Gastrocnemius medialis (tissue), 4 donors: ENCODE results near the gene CHRD.

Experiments used
- POLR2A ChIP-seq, 2 donors: fragments of 450-650 bp; IDR thresholded peaks; one replicate each; pipeline ENCODE4 v1.6.1; 2017; ENCODE audit warnings: antibody characterized with exemption in 2 of 2, mild to moderate bottlenecking in 2 of 2, moderate library complexity in 2 of 2
- TF ChIP-seq, protein P1 (sequence below), 5 experiments: fragments of 450-650 bp in 3 of 5; fragments of 200-600 bp in 2 of 5; sonication (generic) in 2 of 5; IDR thresholded peaks in 4 of 5; conservative IDR thresholded peaks in 1 of 5; 1 replicate in 4 of 5; 2 replicates in 1 of 5; pipeline ENCODE4 v1.5.1; 2016 to 2019; ENCODE audit warnings: antibody characterized with exemption in 5 of 5, mild to moderate bottlenecking in 3 of 5, moderate library complexity in 3 of 5

DNA sequence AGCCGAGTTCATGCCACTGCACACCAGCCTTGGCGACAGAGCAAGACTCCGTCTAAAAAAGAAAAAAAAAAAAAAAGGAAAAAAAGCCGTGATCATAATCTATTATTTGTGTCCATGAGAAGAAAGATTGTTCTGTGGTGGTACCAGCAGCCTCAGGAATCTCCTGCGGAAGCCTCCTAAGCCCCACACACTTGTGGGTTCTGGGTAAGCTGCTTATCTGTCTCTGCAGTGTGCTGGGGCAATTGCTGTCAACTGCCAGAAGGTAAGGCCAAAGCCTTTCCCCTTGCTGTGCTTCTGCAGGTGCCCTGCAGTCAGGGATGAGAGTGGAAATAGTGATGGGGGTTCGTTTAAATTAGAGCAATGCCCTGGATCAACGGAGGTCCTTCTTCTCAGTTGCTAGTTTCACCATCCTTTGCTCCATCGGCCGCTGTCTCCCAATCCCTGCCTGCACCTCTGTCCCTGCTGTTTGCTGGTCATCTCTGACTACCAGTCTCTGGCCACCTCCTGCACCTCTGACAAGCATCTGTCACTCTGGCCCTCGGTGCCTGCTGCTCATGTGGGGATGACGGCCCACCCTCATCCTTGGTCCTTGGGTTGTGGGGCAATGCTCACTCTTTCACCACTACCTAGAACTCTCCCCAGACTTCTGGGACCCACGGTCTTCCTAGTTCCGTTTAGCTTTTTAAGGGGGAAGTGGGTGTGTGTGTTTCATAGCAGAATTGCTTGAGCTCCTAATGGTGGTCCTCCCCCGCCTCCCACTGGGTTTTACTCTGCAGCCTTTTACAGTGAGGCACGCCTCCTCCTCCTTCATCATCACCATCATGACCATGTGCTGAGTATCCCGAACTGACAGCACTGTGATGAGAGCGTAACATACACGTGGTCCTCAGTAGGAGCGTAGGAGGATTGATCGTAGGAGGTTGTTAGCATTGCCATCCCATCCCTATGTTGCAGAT, 25.5 kb downstream of the CHRD start:
- TF ChIP-seq, protein P1, sequence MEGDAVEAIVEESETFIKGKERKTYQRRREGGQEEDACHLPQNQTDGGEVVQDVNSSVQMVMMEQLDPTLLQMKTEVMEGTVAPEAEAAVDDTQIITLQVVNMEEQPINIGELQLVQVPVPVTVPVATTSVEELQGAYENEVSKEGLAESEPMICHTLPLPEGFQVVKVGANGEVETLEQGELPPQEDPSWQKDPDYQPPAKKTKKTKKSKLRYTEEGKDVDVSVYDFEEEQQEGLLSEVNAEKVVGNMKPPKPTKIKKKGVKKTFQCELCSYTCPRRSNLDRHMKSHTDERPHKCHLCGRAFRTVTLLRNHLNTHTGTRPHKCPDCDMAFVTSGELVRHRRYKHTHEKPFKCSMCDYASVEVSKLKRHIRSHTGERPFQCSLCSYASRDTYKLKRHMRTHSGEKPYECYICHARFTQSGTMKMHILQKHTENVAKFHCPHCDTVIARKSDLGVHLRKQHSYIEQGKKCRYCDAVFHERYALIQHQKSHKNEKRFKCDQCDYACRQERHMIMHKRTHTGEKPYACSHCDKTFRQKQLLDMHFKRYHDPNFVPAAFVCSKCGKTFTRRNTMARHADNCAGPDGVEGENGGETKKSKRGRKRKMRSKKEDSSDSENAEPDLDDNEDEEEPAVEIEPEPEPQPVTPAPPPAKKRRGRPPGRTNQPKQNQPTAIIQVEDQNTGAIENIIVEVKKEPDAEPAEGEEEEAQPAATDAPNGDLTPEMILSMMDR (IDR thresholded peaks at IDR 0.05 in 4 of 5, conservative IDR thresholded peaks at IDR 0.05 in 1 of 5): no peak
- TF ChIP-seq POLR2A (IDR thresholded peaks at IDR 0.05): no peak
